Fibroblast of lung (primary cell): Measurements from ENCODE around the gene PIGN. TPM values are rescaled to one million over a fixed set of nuclear protein-coding genes. Genes with fewer than 3 reads are reported as not detected.

Experiments
- DNase-seq, 2 donors: peaks; one replicate each; pipeline versions ENCODE4 v3.0.0 to v3.0.0-alpha.2; 2010; ENCODE audit warnings: low read depth in 2 of 2
- H2AFZ ChIP-seq: 2 replicates; pipeline ENCODE4 v1.5.1; 2012; ENCODE audit warnings: low read length, control low read depth, inconsistent platforms
- H3K27ac ChIP-seq: 2 replicates; pipeline ENCODE4 v1.5.1; 2011; ENCODE audit warnings: low read length, control low read depth; ENCODE audit not compliant: insufficient read depth
- H3K27me3 ChIP-seq: 2 replicates; pipeline ENCODE4 v1.5.1; 2011; ENCODE audit warnings: mild to moderate bottlenecking, low read length; ENCODE audit not compliant: control insufficient read depth, insufficient read depth
- H3K36me3 ChIP-seq: 2 replicates; pipeline ENCODE4 v1.5.1; 2011; ENCODE audit warnings: low read length; ENCODE audit not compliant: control insufficient read depth, insufficient read depth
- H3K4me1 ChIP-seq: 2 replicates; pipeline ENCODE4 v1.5.1; 2011; ENCODE audit warnings: low read length; ENCODE audit not compliant: control insufficient read depth, insufficient read depth; ENCODE audit errors: extremely low read depth
- H3K4me2 ChIP-seq: 2 replicates; pipeline ENCODE4 v1.5.1; 2011; ENCODE audit warnings: low read length, control low read depth; ENCODE audit not compliant: insufficient read depth; ENCODE audit errors: extremely low read depth
- H3K4me3 ChIP-seq, 4 experiments: fragments of 200-600 bp in 1 of 4; sonication (generic) in 1 of 4; replicated peaks in 1 of 4; 2 replicates each; pipeline ENCODE4 v1.5.1; 2011 to 2016; ENCODE audit warnings: low read length in 4 of 4, low read depth in 3 of 4, mild to moderate bottlenecking in 3 of 4, control low read depth in 2 of 4, inconsistent platforms in 1 of 4, mixed read lengths in 1 of 4; ENCODE audit not compliant: insufficient read depth in 1 of 4; ENCODE audit errors: control extremely low read depth in 1 of 4
- H3K79me2 ChIP-seq: 2 replicates; pipeline ENCODE4 v1.5.1; 2012; ENCODE audit warnings: mild to moderate bottlenecking, low read length, inconsistent platforms; ENCODE audit not compliant: control insufficient read depth, insufficient read depth
- H3K9ac ChIP-seq: 2 replicates; pipeline ENCODE4 v1.5.1; 2011; ENCODE audit warnings: mild to moderate bottlenecking, low read length, control low read depth; ENCODE audit not compliant: insufficient read depth
- H3K9me3 ChIP-seq: 2 replicates; pipeline ENCODE4 v1.5.1; 2012; ENCODE audit warnings: low read depth, low read length; ENCODE audit not compliant: control insufficient read depth, insufficient read depth
- H4K20me1 ChIP-seq: 2 replicates; pipeline ENCODE4 v1.5.1; 2011; ENCODE audit warnings: low read length; ENCODE audit not compliant: control insufficient read depth, insufficient read depth; ENCODE audit errors: extremely low read depth
- CTCF ChIP-seq, 2 donors: IDR thresholded peaks in 1 of 2; conservative IDR thresholded peaks in 1 of 2; 1 replicate in 1 of 2; 2 replicates in 1 of 2; pipeline ENCODE4 v1.5.1; 2011 to 2012; ENCODE audit warnings: low read length in 2 of 2, control low read depth in 1 of 2, inconsistent platforms in 1 of 2, low read depth in 1 of 2, mild to moderate bottlenecking in 1 of 2
- EZH2 ChIP-seq: IDR thresholded peaks from 2 replicates; pipeline ENCODE4 v1.5.1; 2012; ENCODE audit warnings: low read length, control low read depth, mild to moderate bottlenecking; ENCODE audit errors: missing control alignments
- polyA plus RNA-seq, 2 donors: library from polyadenylated mRNA; depleted of rRNA in 1 of 2; stranded (reverse) in 1 of 2; unstranded in 1 of 2; fragments of >200 nt; gene quantifications; 2 replicates each; pipeline ENCODE4 v1.2.1, GENCODE V29; 2011 to 2012; ENCODE audit warnings: missing spikeins in 1 of 2
- total RNA-seq: library from RNA; depleted of rRNA; stranded (reverse); fragments of >200 nt; gene quantifications from 2 replicates; pipeline ENCODE4 v1.2.1, GENCODE V29; 2014

The PIGN gene
- total and polyA plus RNA-seq, 2 donors (not counting 1 experiment from before 2014, with no cell fraction given), result 31.7 to 39.8 TPM

- peak overlapping the region; percentile 69 to 99 (median 87) for H3K4me3 ChIP-seq
- H2AFZ ChIP-seq, result peak overlapping the region; percentile 100
- no peaks in the 10 kb centered on the region for H3K27me3 ChIP-seq
- DNase-seq, result peak; percentile 20 to 21
- peak overlapping the region; percentile 94 for H3K4me2 ChIP-seq
- H3K36me3 ChIP-seq, result no peaks in the 10 kb centered on the region
- H3K9ac ChIP-seq, result peak overlapping the region; percentile 87
- H3K27ac ChIP-seq, result peak overlapping the region; percentile 85
- peaks cover 52% of the 10 kb centered on the region for H3K79me2 ChIP-seq
- H4K20me1 ChIP-seq, result no peaks in the 10 kb centered on the region
- TF ChIP-seq EZH2 (no peak), CTCF (conservative IDR thresholded peaks at IDR 0.05 in 1 of 2, IDR thresholded peaks at IDR 0.05 in 1 of 2; ENCODE audit: low read depth in 1 of 2, low read length in 2 of 2) (peak in 1 of 2 donors; percentile 16)
- no peaks in the 10 kb centered on the region for H3K9me3 ChIP-seq
- H3K4me1 ChIP-seq, result no peaks in the 10 kb centered on the region
Measured at GRCh38 chr18:62187543-62188510, 971 bp upstream of the PIGN start.

- H3K27me3 ChIP-seq, result no peaks in the 10 kb centered on the region
- H3K9me3 ChIP-seq, result no peaks in the 10 kb centered on the region
- H4K20me1 ChIP-seq, result no peaks in the 10 kb centered on the region
- peaks cover 41% of the 10 kb centered on the region for H3K79me2 ChIP-seq
- H3K4me3 ChIP-seq, result peak overlapping the region; percentile 69 to 99 (median 97)
- H3K27ac ChIP-seq, result peak overlapping the region; percentile 73
- H3K4me1 ChIP-seq, result no peaks in the 10 kb centered on the region
- peak overlapping the region; percentile 60 for H3K9ac ChIP-seq
- H3K4me2 ChIP-seq, result peak overlapping the region; percentile 99
- TF ChIP-seq EZH2 (no peak), CTCF (conservative IDR thresholded peaks at IDR 0.05 in 1 of 2, IDR thresholded peaks at IDR 0.05 in 1 of 2; ENCODE audit: low read depth in 1 of 2, low read length in 2 of 2) (no peak)
- no peak for DNase-seq
- peak overlapping the region; percentile 100 for H2AFZ ChIP-seq
- H3K36me3 ChIP-seq, result no peaks in the 10 kb centered on the region
Measured at GRCh38 chr18:62186499-62186773, 420 bp downstream of the PIGN start.

- Histone ChIP-seq H3K9me3 (no peaks in the 10 kb centered on the region), H2AFZ (no peak overlapping the region), H3K27ac (no peak overlapping the region), H3K4me2 (no peak overlapping the region), H4K20me1 (no peaks in the 10 kb centered on the region), H3K27me3 (no peaks in the 10 kb centered on the region), H3K9ac (no peak overlapping the region), H3K79me2 (peaks cover 16% of the 10 kb centered on the region), H3K4me1 (no peaks in the 10 kb centered on the region), H3K4me3 (no peak overlapping the region), H3K36me3 (no peaks in the 10 kb centered on the region)
- peak; percentile 45 to 77 for DNase-seq
- TF ChIP-seq CTCF (conservative IDR thresholded peaks at IDR 0.05 in 1 of 2, IDR thresholded peaks at IDR 0.05 in 1 of 2; ENCODE audit: low read depth in 1 of 2, low read length in 2 of 2), result peak; percentile 95 to 98
- no peak for TF ChIP-seq EZH2
Measured at GRCh38 chr18:62183578-62184195, 3.2 kb downstream of the PIGN start.
